ENCODE data around the gene IFNLR1. TPM values are rescaled to one million over a fixed set of nuclear protein-coding genes. Genes with fewer than 3 reads are reported as not detected.

Gene IFNLR1
- total RNA-seq, 1 experiment from 2014 or later: 9.6 TPM

- no peak overlapping the region for H3K4me3 Mint-ChIP-seq
- no peak overlapping the region for H3K14ac ChIP-seq (ENCODE audit: insufficient read depth, low read length)
- no peak overlapping the region for H3K4ac ChIP-seq (ENCODE audit: low read depth, low read length)
- no peaks in the 10 kb centered on the region for H3K79me1 ChIP-seq (ENCODE audit: insufficient read depth, low read depth, low read length, poor library complexity, severe bottlenecking)
- no peaks in the 10 kb centered on the region; the same call in none of the 2 replicates for H3K27me3 Mint-ChIP-seq (ENCODE audit: low read depth)
- H3K4me2 ChIP-seq (ENCODE audit: insufficient read depth, insufficient read length, low read length): no peak overlapping the region
- H3K18ac ChIP-seq (ENCODE audit: insufficient read length, low read depth, low read length): no peak overlapping the region
- H3K27me3 ChIP-seq (ENCODE audit: insufficient read depth, low read length): no peaks in the 10 kb centered on the region
- H3K4me1 ChIP-seq (ENCODE audit: insufficient read depth, low read length): no peaks in the 10 kb centered on the region
- H3K36me3 Mint-ChIP-seq (ENCODE audit: insufficient read depth in 1 of 3, low read depth in 3 of 3): no peaks in the 10 kb centered on the region
- H3K23me2 ChIP-seq (ENCODE audit: insufficient read length, low read depth, low read length, poor library complexity, severe bottlenecking): no peaks in the 10 kb centered on the region
- no peaks in the 10 kb centered on the region for H3K9me3 Mint-ChIP-seq
- DNase-seq: no peak
- no peaks in the 10 kb centered on the region for H3K79me2 ChIP-seq (ENCODE audit: insufficient read depth, low read length)
- H3K27ac Mint-ChIP-seq: no peak overlapping the region
- no peak overlapping the region for H2BK20ac ChIP-seq (ENCODE audit: low read depth, low read length, poor library complexity, severe bottlenecking)
- no peak overlapping the region for H3K27ac ChIP-seq (ENCODE audit: insufficient read length, low read depth, low read length)
- peaks cover 14 to 15% of the 10 kb centered on the region in 2 experiments for H3K4me1 Mint-ChIP-seq
- no peaks in the 10 kb centered on the region for H3K9me3 ChIP-seq (ENCODE audit: control insufficient read depth, low read depth, low read length)
- no peak overlapping the region for H4K8ac ChIP-seq (replicated peaks; ENCODE audit: insufficient read length, low read depth, low read length)
- no peaks in the 10 kb centered on the region for H4K20me1 ChIP-seq (ENCODE audit: control insufficient read depth, insufficient read depth, insufficient read length)
- no peak overlapping the region for H3K9ac ChIP-seq (ENCODE audit: extremely low read depth, insufficient read length, low read length)
- TF ChIP-seq, protein P1, sequence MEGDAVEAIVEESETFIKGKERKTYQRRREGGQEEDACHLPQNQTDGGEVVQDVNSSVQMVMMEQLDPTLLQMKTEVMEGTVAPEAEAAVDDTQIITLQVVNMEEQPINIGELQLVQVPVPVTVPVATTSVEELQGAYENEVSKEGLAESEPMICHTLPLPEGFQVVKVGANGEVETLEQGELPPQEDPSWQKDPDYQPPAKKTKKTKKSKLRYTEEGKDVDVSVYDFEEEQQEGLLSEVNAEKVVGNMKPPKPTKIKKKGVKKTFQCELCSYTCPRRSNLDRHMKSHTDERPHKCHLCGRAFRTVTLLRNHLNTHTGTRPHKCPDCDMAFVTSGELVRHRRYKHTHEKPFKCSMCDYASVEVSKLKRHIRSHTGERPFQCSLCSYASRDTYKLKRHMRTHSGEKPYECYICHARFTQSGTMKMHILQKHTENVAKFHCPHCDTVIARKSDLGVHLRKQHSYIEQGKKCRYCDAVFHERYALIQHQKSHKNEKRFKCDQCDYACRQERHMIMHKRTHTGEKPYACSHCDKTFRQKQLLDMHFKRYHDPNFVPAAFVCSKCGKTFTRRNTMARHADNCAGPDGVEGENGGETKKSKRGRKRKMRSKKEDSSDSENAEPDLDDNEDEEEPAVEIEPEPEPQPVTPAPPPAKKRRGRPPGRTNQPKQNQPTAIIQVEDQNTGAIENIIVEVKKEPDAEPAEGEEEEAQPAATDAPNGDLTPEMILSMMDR (conservative IDR thresholded peaks at IDR 0.05): no peak
- no peak overlapping the region for H3K23ac ChIP-seq (ENCODE audit: insufficient read length, low read depth, low read length)
- H2BK15ac ChIP-seq (ENCODE audit: low read depth, low read length): no peak overlapping the region
- no peak overlapping the region for H2BK5ac ChIP-seq (ENCODE audit: insufficient read length, low read length)
- no CpG with 5 or more reads among the region's 17 CpGs for WGBS (ENCODE audit: extremely low coverage, insufficient read length, low lambda C conversion rate)
- no peak overlapping the region for H4K91ac ChIP-seq (ENCODE audit: insufficient read length, low read depth, low read length)
- H2BK120ac ChIP-seq (ENCODE audit: low read depth, low read length, poor library complexity, severe bottlenecking): no peak overlapping the region
- H2AK5ac ChIP-seq (ENCODE audit: insufficient read length, low read length): no peak overlapping the region
- H3K56ac ChIP-seq (ENCODE audit: insufficient read length, low read depth, low read length): no peak overlapping the region
- H2BK12ac ChIP-seq (ENCODE audit: insufficient read length, low read depth, low read length): no peak overlapping the region
- no peak overlapping the region for H2AFZ ChIP-seq (ENCODE audit: low read length)
- H4K5ac ChIP-seq (ENCODE audit: insufficient read length, low read depth, low read length): no peak overlapping the region
- H3T11ph ChIP-seq (ENCODE audit: low read length): no peak overlapping the region
Measured at GRCh38 chr1:24119859-24120756, 67.0 kb downstream of the IFNLR1 start.

Measured in H9 (cell line).